PC-9 (cell line): ENCODE data around the gene RGL1. TPM values are rescaled to one million over a fixed set of nuclear protein-coding genes. Genes with fewer than 3 reads are reported as not detected.
"Not testable (repeated sequence)": the region's sequence is repeated elsewhere in the genome, so short reads cannot be mapped to it uniquely, and the experiment has no call there.

ENCODE experiments used
- BruUV-seq: library from RNA; stranded (reverse); fragments of 400-500 nt; replicated peaks from 2 replicates; lab custom pipeline; 2021; lab: Mats Ljungman, UMichigan
- CTCF ChIA-PET: fragments of 300-600 bp; sonication (Branson Sonifier 250); formaldehyde crosslinking; loops from one replicate; lab custom pipeline; 2022; ENCODE audit warnings: antibody characterized with exemption; lab: Charles Lee
- POLR2A ChIA-PET: fragments of 300-600 bp; sonication (Branson Sonifier 250); formaldehyde crosslinking; loops from one replicate; lab custom pipeline; 2022; ENCODE audit warnings: antibody characterized with exemption; ENCODE audit not compliant: unreplicated experiment; lab: Charles Lee
- DNase-seq, 2 experiments: peaks; one replicate each; pipeline versions ENCODE4 v3.0.0 to v3.0.0-alpha.2; 2015 to 2022; ENCODE audit warnings: mixed read lengths in 1 of 2
- H2AFZ ChIP-seq: fragments of 200-600 bp; sonication (generic); 2 replicates; pipeline ENCODE4 v1.8.1; 2017; ENCODE audit warnings: antibody characterized with exemption
- H3F3A ChIP-seq: fragments of 200-600 bp; sonication (generic); 2 replicates; pipeline ENCODE4 v1.8.1; 2017; ENCODE audit warnings: antibody characterized with exemption, mild to moderate bottlenecking, low read depth; ENCODE audit not compliant: insufficient read depth
- H3K27ac ChIP-seq: fragments of 200-600 bp; sonication (generic); 2 replicates; pipeline ENCODE4 v1.6.1; 2016; ENCODE audit warnings: mixed run types
- H3K27me3 ChIP-seq: fragments of 200-600 bp; sonication (generic); 2 replicates; pipeline ENCODE4 v1.6.1; 2016; ENCODE audit warnings: low read depth, mixed run types; ENCODE audit not compliant: insufficient read depth
- H3K36me3 ChIP-seq: fragments of 200-600 bp; sonication (generic); 2 replicates; pipeline ENCODE4 v1.6.1; 2016; ENCODE audit warnings: low read depth, mixed run types
- H3K4me1 ChIP-seq: fragments of 200-600 bp; sonication (generic); replicated peaks from 2 replicates; pipeline ENCODE4 v1.6.1; 2016; ENCODE audit warnings: mixed run types; ENCODE audit not compliant: insufficient read depth
- H3K4me2 ChIP-seq: fragments of 200-600 bp; sonication (generic); 2 replicates; pipeline ENCODE4 v1.6.1; 2017; ENCODE audit warnings: mixed run types
- H3K4me3 ChIP-seq: fragments of 200-600 bp; sonication (generic); 2 replicates; pipeline ENCODE4 v1.6.1; 2016; ENCODE audit warnings: mixed run types
- H3K79me2 ChIP-seq: fragments of 200-600 bp; sonication (generic); 2 replicates; pipeline ENCODE4 v1.6.1; 2017; ENCODE audit warnings: low read depth, mixed run types
- H3K9me2 ChIP-seq: fragments of 200-600 bp; sonication (generic); 2 replicates; pipeline ENCODE4 v1.8.1; 2017; ENCODE audit warnings: mild to moderate bottlenecking; ENCODE audit not compliant: insufficient read depth
- H3K9me3 ChIP-seq: fragments of 200-600 bp; sonication (generic); 2 replicates; pipeline ENCODE4 v1.8.1; 2016; ENCODE audit warnings: low read depth; ENCODE audit not compliant: insufficient read depth
- H4K20me1 ChIP-seq: fragments of 200-600 bp; sonication (generic); 2 replicates; pipeline ENCODE4 v1.8.1; 2017; ENCODE audit not compliant: insufficient read depth
- EZH2 ChIP-seq: fragments of 200-600 bp; sonication (generic); IDR thresholded peaks from 2 replicates; pipeline ENCODE4 v1.8.0; 2017; ENCODE audit warnings: antibody characterized with exemption, low read depth
- intact Hi-C: fragments of 100-400 bp; cut with micrococcal nuclease; formaldehyde crosslinking; loops from one replicate; pipeline ENCODE4 v1.10.0; 2022; ENCODE audit not compliant: unreplicated experiment
- total RNA-seq: library from RNA; stranded (reverse); gene quantifications from 2 replicates; pipeline ENCODE4 v1.2.3, GENCODE V29; 2021
- TF ChIP-seq, protein P1 (sequence below): fragments of 200-600 bp; sonication (generic); conservative IDR thresholded peaks from 2 replicates; pipeline ENCODE4 v1.6.1; 2017; ENCODE audit warnings: mixed run types, antibody characterized with exemption, mild to moderate bottlenecking, moderate library complexity

Gene RGL1
- total RNA-seq, 1 experiment from 2014 or later: 2.6 TPM

DNA sequence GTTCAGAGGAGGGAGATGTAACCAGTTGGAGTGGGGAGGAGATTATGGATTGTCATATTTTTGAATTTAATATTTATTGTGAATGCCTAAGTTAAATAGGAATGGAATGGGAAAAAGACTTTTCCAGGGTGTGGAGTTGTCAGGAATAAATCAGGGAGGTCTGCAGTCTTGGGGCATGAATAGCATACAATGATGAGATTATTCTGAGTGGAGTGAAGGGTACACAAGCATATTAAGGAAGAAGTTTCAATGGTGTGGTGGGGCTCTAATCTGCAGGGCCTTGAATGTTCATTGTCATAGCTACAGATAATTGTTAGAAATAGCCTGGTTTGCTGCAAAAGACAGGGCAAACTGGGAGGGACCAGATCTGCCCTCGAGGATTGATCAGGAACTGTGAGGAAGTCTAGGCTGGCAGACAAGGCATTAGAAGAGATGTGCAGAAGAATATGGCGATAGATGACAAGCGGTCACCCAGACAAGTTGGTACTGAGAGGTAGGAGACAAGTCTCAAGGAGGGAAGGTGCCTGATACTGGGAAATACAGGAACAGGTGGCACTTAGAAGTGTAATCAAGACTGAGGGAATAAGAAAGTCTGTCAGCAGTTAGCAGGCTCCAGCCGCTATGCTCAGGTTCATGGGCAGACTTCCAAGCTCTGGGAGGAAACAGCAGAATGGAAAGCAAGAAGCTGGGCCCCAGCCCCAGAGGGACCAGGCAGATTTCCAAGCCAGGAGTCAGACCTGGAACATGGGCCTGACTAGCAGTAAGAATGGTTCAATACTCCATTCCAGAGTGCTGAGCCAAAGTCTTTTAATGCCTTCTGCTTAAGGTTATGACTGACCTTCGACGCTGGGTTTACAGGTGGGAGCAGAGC lies 20.9 kb upstream of the RGL1 start:
- Histone ChIP-seq H3K9me2 (no peaks in the 10 kb centered on the region), H3K36me3 (no peaks in the 10 kb centered on the region), H3K27me3 (no peaks in the 10 kb centered on the region), H3F3A (no peaks in the 10 kb centered on the region), H2AFZ (no peak overlapping the region), H4K20me1 (no peaks in the 10 kb centered on the region), H3K79me2 (no peaks in the 10 kb centered on the region), H3K4me1 (no peaks in the 10 kb centered on the region), H3K9me3 (no peaks in the 10 kb centered on the region), H3K4me3 (no peak overlapping the region), H3K4me2 (no peak overlapping the region), H3K27ac (no peak overlapping the region)
- CTCF ChIA-PET: no interaction called here
- intact Hi-C loops: no loop called here
- DNase-seq: no peak
- no TSS peak for BruUV-seq
- TF ChIP-seq, protein P1, sequence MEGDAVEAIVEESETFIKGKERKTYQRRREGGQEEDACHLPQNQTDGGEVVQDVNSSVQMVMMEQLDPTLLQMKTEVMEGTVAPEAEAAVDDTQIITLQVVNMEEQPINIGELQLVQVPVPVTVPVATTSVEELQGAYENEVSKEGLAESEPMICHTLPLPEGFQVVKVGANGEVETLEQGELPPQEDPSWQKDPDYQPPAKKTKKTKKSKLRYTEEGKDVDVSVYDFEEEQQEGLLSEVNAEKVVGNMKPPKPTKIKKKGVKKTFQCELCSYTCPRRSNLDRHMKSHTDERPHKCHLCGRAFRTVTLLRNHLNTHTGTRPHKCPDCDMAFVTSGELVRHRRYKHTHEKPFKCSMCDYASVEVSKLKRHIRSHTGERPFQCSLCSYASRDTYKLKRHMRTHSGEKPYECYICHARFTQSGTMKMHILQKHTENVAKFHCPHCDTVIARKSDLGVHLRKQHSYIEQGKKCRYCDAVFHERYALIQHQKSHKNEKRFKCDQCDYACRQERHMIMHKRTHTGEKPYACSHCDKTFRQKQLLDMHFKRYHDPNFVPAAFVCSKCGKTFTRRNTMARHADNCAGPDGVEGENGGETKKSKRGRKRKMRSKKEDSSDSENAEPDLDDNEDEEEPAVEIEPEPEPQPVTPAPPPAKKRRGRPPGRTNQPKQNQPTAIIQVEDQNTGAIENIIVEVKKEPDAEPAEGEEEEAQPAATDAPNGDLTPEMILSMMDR: no peak
- TF ChIP-seq EZH2: no peak
- POLR2A ChIA-PET: no interaction called here

DNA sequence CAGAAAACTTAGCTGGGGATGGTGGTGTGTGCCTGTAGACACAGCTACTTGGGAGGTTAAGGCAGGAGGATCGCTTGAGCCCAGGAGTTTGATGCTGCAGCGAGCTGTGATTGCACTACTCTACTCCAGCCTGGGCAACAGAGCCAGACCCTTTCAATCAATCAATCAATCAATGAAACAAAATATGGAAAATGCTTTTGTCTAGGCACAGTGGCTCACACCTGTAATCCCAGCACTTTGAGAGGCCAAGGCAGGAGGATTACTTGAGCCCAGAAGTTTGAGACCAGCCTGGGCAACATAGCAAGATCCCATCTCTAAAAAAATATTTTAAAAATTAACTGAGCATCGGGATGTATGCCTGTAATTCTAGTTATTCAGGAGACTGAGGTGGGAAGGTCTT lies 19.0 kb upstream of the RGL1 start:
- CTCF ChIA-PET, BruUV-seq, intact Hi-C loops, H3K4me2 ChIP-seq, H3K79me2 ChIP-seq, H3K9me2 ChIP-seq, H3K4me3 ChIP-seq, H3K36me3 ChIP-seq, H3K27ac ChIP-seq, H3K9me3 ChIP-seq, H3K27me3 ChIP-seq, H2AFZ ChIP-seq, H3K4me1 ChIP-seq, H4K20me1 ChIP-seq, DNase-seq, POLR2A ChIA-PET, H3F3A ChIP-seq: not testable (repeated sequence)

DNA sequence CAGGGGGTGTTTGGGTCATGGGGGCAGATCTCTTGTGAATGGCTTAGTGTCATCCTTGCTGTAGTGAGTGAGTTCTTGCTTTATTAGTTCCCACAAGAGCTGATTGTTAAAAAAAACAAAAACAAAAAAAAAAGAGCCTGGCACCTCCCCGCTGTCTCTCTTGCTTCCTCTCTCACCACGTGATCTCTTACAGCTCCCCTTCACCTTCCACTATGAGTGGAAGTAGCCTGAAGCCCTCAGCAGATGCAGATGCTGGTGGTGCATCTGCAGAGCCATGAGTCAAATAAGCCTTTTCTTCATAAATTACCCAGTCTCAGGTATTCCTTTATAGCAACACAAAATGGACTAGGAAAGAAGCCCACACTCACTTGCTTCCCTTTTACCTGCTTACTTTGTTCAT lies 17.2 kb upstream of the RGL1 start:
- DNase-seq: no peak
- Histone ChIP-seq H3K4me1 (no peaks in the 10 kb centered on the region), H3F3A (no peaks in the 10 kb centered on the region), H2AFZ (no peak overlapping the region), H3K36me3 (no peaks in the 10 kb centered on the region), H3K27ac (no peak overlapping the region), H3K79me2 (no peaks in the 10 kb centered on the region), H3K4me3 (no peak overlapping the region), H3K4me2 (no peak overlapping the region), H3K9me3 (no peaks in the 10 kb centered on the region), H3K9me2 (no peaks in the 10 kb centered on the region), H4K20me1 (no peaks in the 10 kb centered on the region), H3K27me3 (no peaks in the 10 kb centered on the region)
- intact Hi-C loops: no loop called here
- CTCF ChIA-PET: no interaction called here
- no peak for TF ChIP-seq EZH2
- BruUV-seq: no TSS peak
- POLR2A ChIA-PET: no interaction called here

DNA sequence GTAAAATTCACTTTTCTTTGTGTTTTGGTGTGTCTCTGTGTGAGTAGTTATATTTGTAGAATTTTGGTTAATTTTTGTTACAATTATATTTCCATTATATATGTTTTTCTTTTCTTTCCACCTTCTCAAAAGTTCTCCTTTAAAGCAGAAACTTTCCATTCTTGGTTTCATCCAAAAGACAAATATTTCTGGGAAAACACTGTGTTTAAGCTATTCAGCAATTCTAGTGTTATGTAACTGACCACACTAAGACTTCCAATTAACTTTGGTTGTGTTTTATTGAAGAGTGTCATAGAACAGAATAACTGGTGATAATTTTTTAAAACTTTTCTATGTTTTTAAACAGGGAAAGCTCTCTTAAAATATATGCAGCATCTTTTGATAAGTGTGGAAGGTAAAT lies 13.6 kb upstream of the RGL1 start:
- Histone ChIP-seq H3K27ac (no peak overlapping the region), H3K27me3 (no peaks in the 10 kb centered on the region), H3K4me3 (no peak overlapping the region), H3K36me3 (no peaks in the 10 kb centered on the region), H3K79me2 (no peaks in the 10 kb centered on the region), H3F3A (no peaks in the 10 kb centered on the region), H3K4me1 (no peaks in the 10 kb centered on the region), H3K9me3 (no peaks in the 10 kb centered on the region), H3K4me2 (no peak overlapping the region), H4K20me1 (no peaks in the 10 kb centered on the region), H2AFZ (no peak overlapping the region), H3K9me2 (no peaks in the 10 kb centered on the region)
- POLR2A ChIA-PET: no interaction called here
- intact Hi-C loops: no loop called here
- no peak for TF ChIP-seq EZH2
- TF ChIP-seq, protein P1: no peak
- no peak for DNase-seq
- no TSS peak for BruUV-seq
- CTCF ChIA-PET: no interaction called here
